HG03442 (cell line): ENCODE results near the gene CCDC83.

Source experiments
- ATAC-seq: cut with Tn5 transposase; IDR thresholded peaks from one replicate; pipeline ENCODE4 v1.9.1; 2021; ENCODE audit warnings: mild to moderate bottlenecking, moderate library complexity; ENCODE audit not compliant: unreplicated experiment

CCDC83 gene

DNA sequence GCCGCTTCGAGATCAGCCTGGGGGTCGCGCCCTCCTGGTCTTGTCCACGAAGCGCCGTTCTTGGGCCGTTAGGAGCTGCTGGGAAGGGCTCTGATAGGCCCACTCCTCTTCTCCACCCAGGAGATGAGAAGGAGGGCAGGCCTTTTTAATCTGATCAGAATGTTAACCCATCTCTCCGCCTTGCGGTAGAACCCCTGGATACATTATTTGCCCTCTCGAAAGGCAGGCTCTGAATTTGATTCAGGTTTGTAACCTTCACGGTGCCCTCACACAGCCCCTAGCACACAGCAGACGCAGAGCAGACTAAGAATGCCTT is at the start of gene CCDC83:
CCDC83 (plus strand) TSS at position 43 of the 316 bp plus-strand sequence. CDS start 9,741 bp downstream, outside the sequence.
- no peak for ATAC-seq

DNA sequence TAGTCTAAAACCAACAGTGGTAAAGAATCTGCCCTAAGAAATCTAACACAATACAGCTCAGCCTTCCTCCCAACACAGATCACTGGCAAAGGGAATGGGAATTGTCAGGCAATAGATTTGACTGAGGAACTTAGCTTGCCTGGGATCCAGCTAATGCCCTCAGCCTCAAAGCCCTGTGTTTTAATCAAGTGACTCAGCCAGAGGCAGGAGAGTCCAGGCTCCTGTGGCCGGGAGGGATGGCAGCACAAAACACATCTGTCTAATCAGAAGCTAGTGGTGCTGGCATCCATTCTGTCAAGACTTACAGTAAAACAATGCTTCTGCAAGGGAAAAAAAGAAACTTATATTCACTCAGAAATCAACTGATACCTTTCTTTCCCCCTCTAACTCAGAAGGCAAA is 49.8 kb upstream of the CCDC83 start:
- ATAC-seq = no peak

GRCh38 chr11:85806016-85806415 is 49.2 kb upstream of the CCDC83 start:
- ATAC-seq = no peak

DNA sequence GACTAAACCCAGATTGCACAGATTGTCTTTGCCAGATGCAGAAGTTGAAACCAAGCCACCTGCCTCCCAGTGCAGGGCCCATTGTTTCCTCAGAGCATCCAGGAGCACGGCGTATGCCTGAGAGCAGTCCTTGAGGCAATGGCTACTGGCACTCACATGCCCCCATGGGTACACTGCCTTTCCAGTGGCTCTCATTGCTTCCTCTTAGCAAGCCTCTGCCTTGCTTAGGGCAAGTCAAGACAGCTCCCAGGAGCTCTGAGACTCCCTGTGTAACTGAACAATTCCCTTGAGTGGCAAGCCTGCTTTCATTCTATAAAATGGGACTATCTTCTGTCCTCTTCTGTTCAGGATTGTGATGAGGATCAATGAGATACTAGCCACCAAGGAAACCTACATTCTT is 48.3 kb upstream of the CCDC83 start:
- no peak for ATAC-seq

DNA sequence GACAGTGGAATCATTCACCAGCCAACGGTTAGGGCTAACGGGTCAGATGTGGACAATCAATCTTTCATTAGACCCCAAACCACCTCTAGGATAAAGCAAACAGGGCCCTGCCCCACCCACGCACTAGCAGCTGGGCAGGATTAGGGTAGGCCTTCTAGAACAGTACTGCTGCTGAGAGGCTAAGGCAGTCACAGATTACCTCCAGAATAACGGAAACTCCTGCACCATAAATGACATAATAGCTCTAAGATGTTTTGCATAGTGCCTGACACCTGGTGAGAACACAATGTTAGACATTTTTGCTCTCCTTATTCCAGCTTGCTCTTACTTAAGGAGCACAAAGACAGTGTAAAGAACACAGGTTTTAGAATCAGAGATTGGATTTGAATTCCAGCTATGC is 46.0 kb upstream of the CCDC83 start:
- ATAC-seq = no peak

DNA sequence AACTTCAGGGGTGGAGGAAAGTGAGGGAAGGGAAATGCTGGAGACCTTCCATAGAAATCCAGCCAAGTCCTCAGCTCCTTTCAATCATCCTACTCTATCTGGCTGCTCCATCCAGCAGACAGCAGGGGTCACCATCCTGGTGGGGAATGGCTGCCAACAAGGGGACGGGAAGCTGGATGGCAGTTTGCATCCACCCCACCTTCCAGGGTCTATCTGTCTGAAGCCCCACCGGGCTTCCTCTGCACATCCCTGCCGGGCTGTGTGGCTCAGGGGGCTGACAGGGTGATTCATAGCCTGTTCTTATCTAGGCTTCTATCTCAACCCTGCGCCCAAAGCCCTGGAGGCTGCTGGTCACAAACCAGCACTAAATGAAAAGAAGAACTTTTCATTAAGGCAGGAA is 45.3 kb upstream of the CCDC83 start:
- no peak for ATAC-seq

DNA sequence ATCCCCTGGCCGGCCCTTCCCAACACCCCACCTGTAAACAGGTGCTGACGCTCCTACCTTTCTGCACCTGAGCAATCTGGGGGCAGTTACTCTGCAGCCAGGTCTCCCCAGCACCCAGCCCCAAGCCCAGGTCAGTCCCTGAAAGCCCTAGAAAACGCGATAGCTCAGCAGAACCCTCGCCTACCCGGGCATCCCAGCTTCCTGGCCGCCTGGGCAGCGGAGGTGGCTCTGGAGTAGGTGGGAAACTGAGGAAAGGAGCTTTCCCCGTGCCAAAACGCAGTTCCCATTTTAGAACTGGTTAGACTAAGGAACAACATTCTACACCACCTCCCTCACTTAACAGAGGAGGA is 44.7 kb upstream of the CCDC83 start:
- no peak for ATAC-seq

GRCh38 chr11:85810871-85811611 is 44.1 kb upstream of the CCDC83 start, which contains the start of gene SYTL2:
TSS of gene SYTL2 (minus strand) at chr11:85811141. CDS start at chr11:85757725, 53,416 bp downstream.
- ATAC-seq = peak; percentile 85

DNA sequence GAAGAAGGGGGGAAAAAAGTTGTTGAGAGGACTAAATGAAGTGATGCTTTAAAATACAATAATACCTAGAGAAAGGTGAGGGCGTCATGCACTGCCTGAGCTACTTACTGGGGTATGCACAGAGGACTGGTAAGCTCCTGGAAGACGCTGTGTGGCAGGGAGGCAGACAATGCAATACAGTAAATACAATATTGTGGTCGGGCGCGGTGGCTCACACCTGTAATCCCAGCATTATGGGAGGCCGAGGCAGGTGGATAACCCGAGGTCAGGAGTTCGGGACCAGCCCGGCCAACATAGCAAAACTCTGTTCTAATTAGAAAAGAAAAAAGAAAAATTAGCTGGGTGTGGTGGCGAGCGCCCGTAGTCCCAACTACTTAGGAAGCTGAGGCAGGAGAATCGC is 43.6 kb upstream of the CCDC83 start:
- no peak for ATAC-seq

GRCh38 chr11:85813721-85814120 is 41.5 kb upstream of the CCDC83 start:
- ATAC-seq = no peak

DNA sequence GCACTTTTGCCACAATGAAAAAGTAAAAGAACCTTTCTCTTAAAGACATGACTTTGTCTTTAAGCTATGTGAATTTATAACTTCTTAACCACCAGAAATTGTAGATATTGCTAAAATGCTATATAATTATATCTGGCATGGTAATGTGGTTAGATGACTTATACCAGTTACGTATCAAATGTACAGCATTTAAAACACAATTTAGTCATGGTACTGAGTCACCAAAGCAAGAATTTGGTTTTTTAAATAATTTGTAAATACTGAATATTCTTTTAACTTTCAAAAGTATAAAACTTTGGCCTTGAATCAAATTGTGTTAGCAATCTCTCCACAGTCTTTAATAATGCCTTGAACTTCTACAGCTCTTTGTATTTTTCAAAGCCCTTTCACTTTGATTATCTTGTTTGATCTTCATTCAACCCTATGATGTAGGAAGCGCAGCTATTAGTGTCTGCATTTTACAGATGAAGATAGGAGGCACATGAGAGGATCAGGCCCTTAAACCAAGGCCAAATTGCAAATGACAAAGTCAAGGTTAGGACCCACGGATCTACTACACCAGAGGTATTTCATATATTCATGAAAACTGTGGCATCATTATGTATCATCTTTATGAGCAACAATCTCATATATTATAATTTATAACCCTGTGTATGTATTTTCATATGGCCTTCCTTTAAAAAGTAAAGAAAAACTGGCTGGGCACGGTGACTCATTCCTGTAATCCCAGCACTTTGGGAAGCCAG is 39.8 kb upstream of the CCDC83 start:
- no peak for ATAC-seq

DNA sequence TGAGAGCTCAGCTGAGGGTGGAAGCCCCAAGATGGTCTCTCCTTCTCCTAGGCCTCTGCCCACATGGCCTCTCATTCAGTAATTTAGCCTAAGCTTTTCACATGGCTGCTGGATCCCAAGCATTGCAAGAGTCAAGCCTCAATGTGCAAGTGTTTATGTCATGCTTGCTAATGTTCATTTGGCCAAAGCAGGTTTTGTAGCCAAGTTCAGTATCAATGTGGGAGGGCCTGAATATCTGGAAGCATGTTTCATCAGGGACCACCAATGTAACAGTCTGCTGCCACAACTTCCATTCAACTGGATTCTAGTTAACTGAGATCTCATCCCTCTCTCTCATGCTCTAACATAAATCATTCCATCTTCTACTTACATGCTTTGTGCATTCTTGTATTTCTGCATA is 35.7 kb upstream of the CCDC83 start:
- no peak for ATAC-seq

DNA sequence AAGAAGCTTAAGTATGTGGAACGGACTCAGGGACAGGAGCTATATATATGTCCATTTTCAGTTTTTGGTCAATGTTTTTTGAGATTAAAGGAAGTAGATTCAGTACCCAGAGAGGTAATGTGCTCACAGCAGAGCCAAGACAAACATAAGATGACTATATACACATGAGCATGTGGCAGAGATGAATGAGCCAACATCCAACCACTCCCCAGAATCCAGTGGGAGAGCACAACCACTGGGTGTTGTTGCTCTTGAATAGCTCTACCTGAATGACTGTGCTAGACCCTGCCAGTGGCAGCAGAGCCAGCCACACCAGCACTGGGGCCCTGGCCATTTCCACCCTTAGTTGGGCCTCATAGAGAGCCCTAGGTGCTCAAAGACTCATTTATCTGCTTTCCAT is 33.5 kb upstream of the CCDC83 start:
- ATAC-seq = no peak

GRCh38 chr11:85822814-85823213 is 32.4 kb upstream of the CCDC83 start:
- ATAC-seq = no peak

DNA sequence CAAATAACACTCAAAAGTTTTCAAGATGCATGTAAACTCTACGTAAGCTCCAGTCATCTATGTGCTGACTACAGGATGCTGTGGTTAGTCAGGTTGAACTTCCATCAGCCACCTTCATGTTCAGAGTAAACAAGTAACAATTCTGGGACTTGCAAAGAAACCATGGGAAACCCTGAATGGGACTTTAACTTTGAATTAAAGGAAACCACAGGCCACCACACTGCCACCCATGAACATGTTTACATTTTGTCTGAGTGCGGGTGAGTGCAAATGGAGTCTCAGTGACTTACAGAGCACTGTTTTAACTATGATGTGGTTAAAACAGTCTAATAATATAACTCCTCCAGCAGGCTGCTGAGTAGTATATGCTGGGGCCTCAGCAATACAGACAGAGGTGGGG is 31.4 kb upstream of the CCDC83 start:
- ATAC-seq = no peak

DNA sequence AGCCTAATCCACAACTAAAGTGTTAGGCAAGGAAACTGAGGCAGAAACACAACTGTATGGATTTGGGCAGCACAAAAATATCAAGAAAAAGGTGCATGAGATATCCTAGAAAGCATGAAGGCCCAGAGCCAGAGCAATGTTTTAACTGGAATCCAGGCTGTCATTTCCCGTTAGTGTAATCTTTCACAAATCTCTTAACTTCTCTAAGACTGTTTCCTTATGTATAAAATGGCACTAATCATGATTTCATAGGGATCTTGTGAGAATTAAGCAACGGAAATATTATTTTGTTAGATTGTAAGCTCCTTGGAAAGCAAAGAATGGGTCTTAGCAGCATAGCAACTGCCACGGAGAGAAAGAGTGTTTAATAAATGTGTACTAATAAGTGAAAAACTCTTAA is 29.6 kb upstream of the CCDC83 start:
- no peak for ATAC-seq

GRCh38 chr11:85826116-85826855 is 28.9 kb upstream of the CCDC83 start:
- no peak for ATAC-seq

DNA sequence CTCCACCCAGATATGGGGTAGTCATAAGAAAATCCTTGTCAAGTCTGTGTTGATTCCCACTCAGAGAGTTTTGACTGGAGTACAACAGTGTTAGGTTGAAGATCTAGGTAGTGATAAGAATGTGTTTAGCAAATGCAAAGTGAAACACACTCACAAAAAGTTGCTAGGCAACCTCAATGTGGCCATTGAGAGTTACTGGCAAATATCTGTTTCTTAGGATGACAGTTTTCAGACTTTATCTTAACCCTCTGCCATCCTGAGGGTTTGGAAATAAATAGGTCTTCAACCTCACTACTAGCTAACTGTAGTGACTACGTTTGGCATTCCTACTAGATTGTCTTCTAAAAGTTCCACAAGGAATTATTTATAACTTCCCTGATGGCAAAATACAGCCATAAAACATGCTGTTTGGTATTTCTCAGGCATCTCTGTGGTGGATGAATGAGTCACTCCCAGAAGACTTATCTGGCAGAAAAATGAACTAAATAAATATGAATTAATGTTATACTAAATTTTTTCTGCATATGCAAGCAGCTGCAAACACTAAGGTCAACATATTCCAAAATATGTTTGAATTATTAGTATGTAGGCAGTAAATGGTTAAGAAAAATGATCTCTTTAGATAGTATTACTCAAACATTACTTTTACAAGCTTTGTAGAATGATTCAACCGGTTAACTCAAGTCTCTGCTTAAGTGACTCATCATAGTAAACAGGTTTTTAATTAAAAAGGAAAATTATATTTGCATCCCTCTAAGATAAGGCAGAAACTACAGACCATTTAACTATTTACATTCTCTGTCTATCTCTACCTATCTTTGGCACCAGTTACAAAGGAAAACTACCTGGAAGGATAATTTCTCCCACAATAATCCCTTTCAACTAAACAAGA is 27.2 kb upstream of the CCDC83 start:
- ATAC-seq = no peak

GRCh38 chr11:85828640-85828978 is 26.6 kb upstream of the CCDC83 start:
- ATAC-seq = no peak

DNA sequence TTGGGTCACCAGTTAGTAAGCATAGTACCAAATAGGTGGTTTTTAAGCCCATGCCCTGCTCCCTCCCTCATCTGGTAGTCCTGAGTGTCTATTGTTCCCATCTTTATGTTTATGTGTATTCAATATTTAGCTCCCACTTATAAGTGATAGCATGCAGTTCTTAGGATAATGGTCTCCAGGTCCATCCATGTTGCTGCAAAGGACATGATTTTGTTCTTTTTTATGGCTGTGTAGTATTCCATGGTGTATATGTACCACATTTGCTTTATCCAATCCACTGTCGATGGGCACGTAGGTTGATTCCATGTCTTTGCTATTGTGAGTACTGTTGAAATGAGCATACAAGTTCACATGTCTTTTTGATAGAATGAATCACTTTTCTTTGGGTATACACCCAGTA is 26.0 kb upstream of the CCDC83 start:
- ATAC-seq = no peak

DNA sequence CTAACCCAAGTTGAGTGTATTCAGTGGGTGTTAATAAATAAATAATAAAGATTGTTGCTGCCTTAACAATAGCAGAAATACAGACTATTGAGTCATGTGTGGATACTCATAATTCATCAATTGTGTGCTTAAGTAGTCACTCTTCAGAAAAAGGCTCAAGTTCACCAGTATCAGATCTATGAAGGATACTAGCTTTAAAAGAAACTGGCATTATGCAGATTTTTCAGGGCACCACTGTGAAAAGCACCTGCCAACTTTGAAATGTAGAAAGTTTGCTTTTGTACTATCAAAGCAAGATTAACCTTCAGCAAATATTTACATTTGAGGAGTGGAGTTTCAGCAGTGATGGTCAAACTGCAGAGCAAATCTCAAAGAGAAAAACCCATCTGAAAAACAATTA is 24.1 kb upstream of the CCDC83 start:
- no peak for ATAC-seq
